NT2/D1 (cell line): Measurements from ENCODE around the gene SLCO3A1.

ENCODE experiments used
- DNase-seq: peaks from one replicate; pipeline ENCODE4 v3.0.0-alpha.2; 2011; ENCODE audit warnings: low read depth, low spot score
- H3K27me3 ChIP-seq: 2 replicates; pipeline ENCODE4 v1.6.0; 2011; ENCODE audit warnings: mild to moderate bottlenecking; ENCODE audit not compliant: insufficient read length, insufficient read depth
- H3K36me3 ChIP-seq: 2 replicates; pipeline ENCODE4 v1.6.1; 2011; ENCODE audit warnings: mild to moderate bottlenecking, low read length, mixed read lengths; ENCODE audit not compliant: insufficient read depth, insufficient read length
- H3K4me1 ChIP-seq: 2 replicates; pipeline ENCODE4 v1.5.1; 2011; ENCODE audit not compliant: insufficient read depth, insufficient read length
- H3K4me3 ChIP-seq: 2 replicates; pipeline ENCODE4 v1.5.1; 2011; ENCODE audit warnings: low read depth; ENCODE audit not compliant: insufficient read length
- H3K9ac ChIP-seq: 2 replicates; pipeline ENCODE4 v1.6.0; 2011; ENCODE audit warnings: low read depth; ENCODE audit not compliant: insufficient read length
- H3K9me3 ChIP-seq: 2 replicates; pipeline ENCODE4 v1.5.1; 2011; ENCODE audit warnings: mild to moderate bottlenecking, low read length; ENCODE audit not compliant: insufficient read depth
- SUZ12 ChIP-seq: IDR thresholded peaks from 2 replicates; pipeline ENCODE4 v1.6.1; 2011; ENCODE audit not compliant: insufficient read length, insufficient read depth; ENCODE audit errors: extremely low read depth
- YY1 ChIP-seq: IDR thresholded peaks from 2 replicates; pipeline ENCODE4 v1.6.1; 2011; ENCODE audit not compliant: insufficient read length, insufficient read depth
- ZNF274 ChIP-seq: IDR thresholded peaks from 2 replicates; pipeline ENCODE4 v1.6.1; 2011; ENCODE audit warnings: mild to moderate bottlenecking, low read depth, low read length

The SLCO3A1 gene

GRCh38 chr15:91882858-91883586, 29.5 kb downstream of the SLCO3A1 start:
- H3K36me3 ChIP-seq: no peaks in the 10 kb centered on the region
- H3K4me1 ChIP-seq: peaks cover 14% of the 10 kb centered on the region
- H3K27me3 ChIP-seq: no peaks in the 10 kb centered on the region
- no peaks in the 10 kb centered on the region for H3K9me3 ChIP-seq
- TF ChIP-seq ZNF274: no peak
- no peak overlapping the region for H3K9ac ChIP-seq
- no peak overlapping the region for H3K4me3 ChIP-seq
- DNase-seq: no peak

- no peak for TF ChIP-seq ZNF274
- TF ChIP-seq SUZ12: no peak
- TF ChIP-seq YY1: no peak
These were observed 31.1 kb downstream of the SLCO3A1 start for GRCh38 chr15:91884606-91885005.

GRCh38 chr15:91885054-91885453, 31.5 kb downstream of the SLCO3A1 start:
- Histone ChIP-seq H3K36me3 (no peaks in the 10 kb centered on the region), H3K27me3 (no peaks in the 10 kb centered on the region), H3K4me1 (peaks cover 14% of the 10 kb centered on the region), H3K4me3 (no peak overlapping the region), H3K9me3 (no peaks in the 10 kb centered on the region), H3K9ac (no peak overlapping the region)
- no peak for DNase-seq
- TF ChIP-seq YY1: no peak
- no peak for TF ChIP-seq ZNF274
- TF ChIP-seq SUZ12: no peak

More at GRCh38 chr15:91884606-91885005, 31.1 kb downstream of the SLCO3A1 start:
- Histone ChIP-seq H3K4me1 (peaks cover 14% of the 10 kb centered on the region), H3K9ac (no peak overlapping the region), H3K4me3 (no peak overlapping the region), H3K36me3 (no peaks in the 10 kb centered on the region), H3K9me3 (no peaks in the 10 kb centered on the region), H3K27me3 (no peaks in the 10 kb centered on the region)
- DNase-seq: no peak

- no peak for DNase-seq
- H3K4me1 ChIP-seq: peaks cover 14% of the 10 kb centered on the region
- H3K9me3 ChIP-seq: no peaks in the 10 kb centered on the region
- H3K36me3 ChIP-seq: no peaks in the 10 kb centered on the region
- TF ChIP-seq ZNF274: no peak
- TF ChIP-seq SUZ12: no peak
- TF ChIP-seq YY1: no peak
- no peaks in the 10 kb centered on the region for H3K27me3 ChIP-seq
- H3K4me3 ChIP-seq: no peak overlapping the region
- no peak overlapping the region for H3K9ac ChIP-seq
These were observed 32.3 kb downstream of the SLCO3A1 start for GRCh38 chr15:91885714-91886270.

- TF ChIP-seq SUZ12 (no peak), ZNF274 (no peak), YY1 (no peak)
- no peaks in the 10 kb centered on the region for H3K9me3 ChIP-seq
- no peak for DNase-seq
- H3K27me3 ChIP-seq: no peaks in the 10 kb centered on the region
- no peak overlapping the region for H3K9ac ChIP-seq
- H3K4me3 ChIP-seq: no peak overlapping the region
- H3K4me1 ChIP-seq: peaks cover 14% of the 10 kb centered on the region
- no peaks in the 10 kb centered on the region for H3K36me3 ChIP-seq
These were observed 33.4 kb downstream of the SLCO3A1 start for GRCh38 chr15:91886878-91887277.

GRCh38 chr15:91887321-91887720, 33.8 kb downstream of the SLCO3A1 start:
- Histone ChIP-seq H3K4me3 (no peak overlapping the region), H3K9me3 (no peaks in the 10 kb centered on the region), H3K9ac (no peak overlapping the region), H3K36me3 (no peaks in the 10 kb centered on the region), H3K4me1 (peaks cover 11% of the 10 kb centered on the region), H3K27me3 (no peaks in the 10 kb centered on the region)
- TF ChIP-seq ZNF274 (no peak), SUZ12 (no peak), YY1 (no peak)
- no peak for DNase-seq

GRCh38 chr15:91887921-91888373, 34.4 kb downstream of the SLCO3A1 start:
- no peaks in the 10 kb centered on the region for H3K36me3 ChIP-seq
- H3K4me3 ChIP-seq: no peak overlapping the region
- no peak for TF ChIP-seq SUZ12
- TF ChIP-seq ZNF274: no peak
- TF ChIP-seq YY1: no peak

More at GRCh38 chr15:91887921-91888373, 34.4 kb downstream of the SLCO3A1 start:
- DNase-seq: no peak
- Histone ChIP-seq H3K9me3 (no peaks in the 10 kb centered on the region), H3K9ac (no peak overlapping the region), H3K27me3 (no peaks in the 10 kb centered on the region), H3K4me1 (peaks cover 9% of the 10 kb centered on the region)
